Testis (tissue), 3 donors: Measurements from ENCODE around the gene GPC6. TPM values are rescaled to one million over a fixed set of nuclear protein-coding genes. Genes with fewer than 3 reads are reported as not detected.
"Not testable (repeated sequence)": the region's sequence is repeated elsewhere in the genome, so short reads cannot be mapped to it uniquely, and the experiment has no call there.

Source experiments
- DNase-seq: peaks from one replicate; pipeline ENCODE4 v3.0.0-alpha.2; 2019
- H3K27ac ChIP-seq, 2 donors: fragments of 200-600 bp; sonication (generic); one replicate each; pipeline ENCODE4 v1.5.1; 2019
- H3K27me3 ChIP-seq: fragments of 200-600 bp; sonication (generic); one replicate; pipeline ENCODE4 v1.5.1; 2019
- H3K36me3 ChIP-seq: fragments of 200-600 bp; sonication (generic); one replicate; pipeline ENCODE4 v1.5.1; 2017; ENCODE audit warnings: low read depth; ENCODE audit errors: missing control alignments
- H3K4me1 ChIP-seq: fragments of 200-600 bp; sonication (generic); one replicate; pipeline ENCODE4 v1.5.1; 2019
- H3K4me3 ChIP-seq, 2 donors: fragments of 200-600 bp; sonication (generic); one replicate each; pipeline ENCODE4 v1.5.1; 2017 to 2019
- H3K9me3 ChIP-seq: fragments of 200-600 bp; sonication (generic); one replicate; pipeline ENCODE4 v1.5.1; 2017
- CTCF ChIP-seq, 3 experiments: fragments of 450-650 bp in 2 of 3; fragments of 200-600 bp in 1 of 3; sonication (generic) in 1 of 3; IDR thresholded peaks; one replicate each; pipeline ENCODE4 v1.5.1; 2016 to 2019; ENCODE audit warnings: antibody characterized with exemption in 3 of 3, mild to moderate bottlenecking in 2 of 3, moderate library complexity in 1 of 3
- POLR2A ChIP-seq: fragments of 450-650 bp; IDR thresholded peaks from one replicate; pipeline ENCODE4 v1.6.1; 2017; ENCODE audit warnings: antibody characterized with exemption, mild to moderate bottlenecking, moderate library complexity
- WGBS, 2 donors: methylation state at CpG; one replicate each; pipeline ENCODE4 v1.1.5; 2018; 5-methylcytosine and 5-hydroxymethylcytosine counted together
- intact Hi-C: fragments of 100-400 bp; cut with DNase I; formaldehyde crosslinking; loops from one replicate; pipeline ENCODE4 v1.15.1; 2023; ENCODE audit warnings: low total_unique reads
- polyA plus RNA-seq: library from polyadenylated mRNA; stranded (reverse); fragments of 350-450 nt; fragmentation: Illumina TruSeq; extraction: RNeasy Lipid Tissue Mini Kit (QIAGEN cat#74804); gene quantifications from one replicate; pipeline ENCODE4 v1.2.3, GENCODE V29; 2014; ENCODE audit warnings: low read depth, low replicate concordance; ENCODE audit not compliant: insufficient read depth
- total RNA-seq, 2 donors: library from RNA; depleted of rRNA; stranded (reverse); fragments of >200 nt; gene quantifications; one replicate each; pipeline ENCODE4 v1.2.3, GENCODE V29; 2016

The GPC6 gene
- total and polyA plus RNA-seq, 3 donors from 2014 or later: 2.2 to 6.9 (median 4.3) TPM

- TF ChIP-seq CTCF (IDR thresholded peaks at IDR 0.05) (no peak), POLR2A (no peak)
- Histone ChIP-seq H3K36me3 (no peaks in the 10 kb centered on the region), H3K9me3 (no peaks in the 10 kb centered on the region), H3K27me3 (no peaks in the 10 kb centered on the region), H3K4me1 (no peaks in the 10 kb centered on the region), H3K4me3 (no peak overlapping the region), H3K27ac (no peak overlapping the region)
- WGBS, 2 donors: 77 to 94% methylated on average over 1 of the region's 1 CpG
- intact Hi-C loops: no loop called here
- DNase-seq: no peak
Observed at GRCh38 chr13:94292323-94292640, 1065.7 kb downstream of the GPC6 start.

- 84 to 85% methylated on average over 3 of the region's 3 CpGs for WGBS, 2 donors
- DNase-seq: no peak
- TF ChIP-seq POLR2A (no peak), CTCF (IDR thresholded peaks at IDR 0.05) (no peak)
- no peaks in the 10 kb centered on the region for H3K27me3 ChIP-seq
- H3K9me3 ChIP-seq: no peaks in the 10 kb centered on the region
- no peaks in the 10 kb centered on the region for H3K36me3 ChIP-seq
- H3K4me1 ChIP-seq: no peaks in the 10 kb centered on the region
- H3K4me3 ChIP-seq: no peak overlapping the region
- intact Hi-C loops: no loop called here
- H3K27ac ChIP-seq: no peak overlapping the region
Observed at GRCh38 chr13:94296471-94296870, 1069.9 kb downstream of the GPC6 start.

- DNase-seq: no peak
- intact Hi-C loops: no loop called here
- H3K4me3 ChIP-seq: no peak overlapping the region
- no peak overlapping the region for H3K27ac ChIP-seq
- 82 to 85% methylated on average over 4 of the region's 4 CpGs for WGBS, 2 donors
- H3K9me3 ChIP-seq: no peaks in the 10 kb centered on the region
- no peaks in the 10 kb centered on the region for H3K27me3 ChIP-seq
- no peaks in the 10 kb centered on the region for H3K36me3 ChIP-seq
- H3K4me1 ChIP-seq: no peaks in the 10 kb centered on the region
- TF ChIP-seq CTCF (IDR thresholded peaks at IDR 0.05) (no peak), POLR2A (no peak)
Observed at GRCh38 chr13:94298346-94298745, 1071.7 kb downstream of the GPC6 start.

GRCh38 chr13:94300401-94300800 is 1073.8 kb downstream of the GPC6 start:
- no peak for TF ChIP-seq CTCF (IDR thresholded peaks at IDR 0.05)
- no peak for TF ChIP-seq POLR2A
- no peak for DNase-seq
- intact Hi-C loops: no loop called here
- Histone ChIP-seq H3K4me1 (no peaks in the 10 kb centered on the region), H3K9me3 (no peaks in the 10 kb centered on the region), H3K4me3 (no peak overlapping the region), H3K27me3 (no peaks in the 10 kb centered on the region), H3K36me3 (no peaks in the 10 kb centered on the region), H3K27ac (no peak overlapping the region)
- WGBS, 2 donors: 80 to 81% methylated on average over 4 of the region's 4 CpGs

GRCh38 chr13:94301487-94301886 is 1074.9 kb downstream of the GPC6 start:
- DNase-seq: no peak
- WGBS, 2 donors: 92 to 96% methylated on average over 1 of the region's 1 CpG
- TF ChIP-seq CTCF (IDR thresholded peaks at IDR 0.05): no peak
- TF ChIP-seq POLR2A: no peak

GRCh38 chr13:94302847-94303565 is 1076.4 kb downstream of the GPC6 start:
- H3K4me1 ChIP-seq, H3K36me3 ChIP-seq, H3K27me3 ChIP-seq, H3K9me3 ChIP-seq, H3K27ac ChIP-seq, intact Hi-C loops, DNase-seq: not testable (repeated sequence)
- WGBS, 2 donors: 64 to 87% methylated on average over 20 of the region's 20 CpGs
- peak overlapping the region in 1 of 2 donors; percentile 10 for H3K4me3 ChIP-seq

More at GRCh38 chr13:94301487-94301886, 1074.9 kb downstream of the GPC6 start:
- H3K4me3 ChIP-seq: no peak overlapping the region
- no peaks in the 10 kb centered on the region for H3K27me3 ChIP-seq
- no peaks in the 10 kb centered on the region for H3K36me3 ChIP-seq
- intact Hi-C loops: no loop called here
- no peaks in the 10 kb centered on the region for H3K9me3 ChIP-seq
- H3K27ac ChIP-seq: no peak overlapping the region
- no peaks in the 10 kb centered on the region for H3K4me1 ChIP-seq
